NCI-H345 (cell line): Measurements from ENCODE around the gene OOSP4B.
"Not testable (repeated sequence)": the region's sequence is repeated elsewhere in the genome, so short reads cannot be mapped to it uniquely, and the experiment has no call there.

Experiments used
- DNase-seq: peaks from one replicate; lab custom pipeline; 2025; lab: John Stamatoyannopoulos, UW

Gene OOSP4B

DNA sequence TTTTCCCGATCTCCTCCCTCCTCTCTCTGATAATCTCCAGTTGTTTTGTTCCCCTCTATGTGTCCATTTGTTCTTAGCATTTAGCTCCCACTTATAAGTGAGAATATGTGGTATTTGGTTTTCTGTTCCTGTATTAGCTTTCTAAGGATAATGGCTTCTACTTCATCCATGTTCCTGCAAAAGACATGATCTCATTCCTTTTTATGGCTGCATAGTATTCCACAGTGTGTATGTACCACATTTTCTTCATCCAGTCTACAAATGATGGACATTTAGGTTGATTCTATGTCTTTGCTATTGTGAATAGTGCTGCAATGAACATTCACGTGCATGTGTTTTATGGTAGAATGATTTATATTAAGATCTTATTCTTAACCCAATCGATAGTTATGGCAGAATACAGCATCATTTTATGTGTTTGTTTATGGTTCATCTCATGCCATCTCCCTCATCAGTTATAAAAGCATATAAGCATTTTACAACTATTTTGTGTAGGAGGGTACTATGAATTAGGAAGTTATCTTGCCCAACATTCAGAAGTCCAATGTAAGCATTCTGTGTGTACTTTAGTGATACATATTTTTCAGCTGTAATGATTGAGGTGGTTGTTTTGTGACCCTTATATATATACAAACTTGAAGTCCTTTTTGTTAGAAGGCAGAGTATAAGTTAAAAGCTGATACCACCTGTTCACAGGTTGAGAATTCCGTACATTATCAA, 42.7 kb downstream of the OOSP4B start:
- no peak for DNase-seq

- DNase-seq = no peak
Observed at GRCh38 chr11:60064111-60064510, 47.1 kb downstream of the OOSP4B start.

DNA sequence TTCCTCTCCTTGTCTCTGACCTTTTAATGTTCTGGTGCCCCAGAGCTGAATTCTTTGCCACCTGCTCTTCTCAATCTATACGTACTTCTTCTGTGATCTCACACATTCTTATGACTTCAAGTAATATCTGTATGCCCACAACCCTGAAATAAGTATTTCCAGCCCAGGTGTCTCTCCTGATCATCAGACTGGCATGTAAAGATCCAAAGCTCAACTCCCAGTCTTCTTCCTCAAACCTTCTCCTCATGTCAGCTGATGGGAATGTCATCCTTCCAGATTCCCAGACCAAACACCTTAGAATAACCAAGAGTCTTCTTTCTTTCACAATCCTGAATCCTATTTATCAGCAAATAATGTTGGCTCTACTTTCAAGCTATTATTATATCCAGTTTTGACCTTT, 48.8 kb downstream of the OOSP4B start:
- no peak for DNase-seq

- DNase-seq = no peak
Observed at GRCh38 chr11:60069450-60069849, 52.5 kb downstream of the OOSP4B start.

DNA sequence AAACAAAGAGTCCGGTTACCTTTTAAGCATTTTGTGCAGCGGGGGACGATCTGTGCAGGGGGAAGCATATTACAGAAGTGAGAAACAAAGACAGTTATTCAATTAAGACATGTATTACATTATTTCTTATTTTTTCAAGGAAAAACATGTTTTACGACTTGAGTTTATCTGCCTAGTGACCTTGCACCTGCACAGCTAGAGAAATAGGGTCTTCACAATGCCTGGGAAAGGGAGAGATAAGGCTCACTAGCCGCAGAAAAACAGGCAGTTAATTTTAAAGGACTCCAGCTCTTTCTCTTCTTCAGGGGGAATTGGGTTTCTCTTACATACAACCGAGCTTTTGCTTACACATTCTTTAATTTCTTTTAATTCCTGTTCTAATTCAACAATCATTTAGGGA, 54.7 kb downstream of the OOSP4B start:
- not testable (repeated sequence) for DNase-seq

GRCh38 chr11:60077216-60077817, 60.3 kb downstream of the OOSP4B start:
- no peak for DNase-seq

DNA sequence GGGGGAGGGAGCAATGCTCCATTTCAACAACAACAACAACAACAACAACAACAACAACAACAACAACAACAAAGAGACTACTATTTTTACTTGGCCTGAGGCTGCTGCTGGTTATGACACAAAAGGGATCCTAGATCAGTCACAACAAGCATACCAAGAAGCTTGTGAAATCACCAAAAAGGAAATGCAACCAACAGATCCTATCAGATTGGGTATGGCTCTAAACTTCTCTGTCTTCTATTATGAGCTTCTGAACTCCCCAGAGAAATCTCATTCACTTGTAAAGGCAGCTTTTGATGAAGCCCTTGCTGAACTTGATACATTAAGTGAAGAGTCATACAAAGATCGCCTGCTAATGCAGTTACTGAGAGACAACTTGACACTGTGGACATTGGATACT, 61.0 kb downstream of the OOSP4B start:
- no peak for DNase-seq

DNA sequence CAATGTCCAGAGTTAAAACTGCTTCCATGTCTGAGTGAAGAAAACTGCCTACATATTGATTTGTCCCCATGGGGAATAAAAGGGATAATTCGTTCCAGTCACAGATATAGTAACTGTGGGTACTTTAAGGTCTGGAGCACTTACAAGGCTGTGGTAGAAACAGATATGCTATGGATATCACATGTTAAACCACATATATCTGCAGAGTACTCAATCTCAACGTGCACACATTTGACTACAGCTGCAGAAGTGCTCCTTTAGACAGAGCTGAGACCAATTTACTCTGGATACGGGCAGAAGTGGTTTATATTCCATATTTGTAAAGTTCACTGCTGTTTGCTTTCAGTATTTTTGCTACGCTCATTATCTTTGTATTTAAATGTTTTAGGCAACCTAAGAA, 61.8 kb downstream of the OOSP4B start:
- DNase-seq = no peak

GRCh38 chr11:60080535-60080934, 63.6 kb downstream of the OOSP4B start:
- no peak for DNase-seq
